Adrenal gland (tissue), 12 donors: ENCODE results near the gene GOLGA6D. TPM values are rescaled to one million over a fixed set of nuclear protein-coding genes. Genes with fewer than 3 reads are reported as not detected.
A peak's percentile ranks its signal among the peaks of the same experiment; 100 is the strongest.
"Not testable (repeated sequence)": the region's sequence is repeated elsewhere in the genome, so short reads cannot be mapped to it uniquely, and the experiment has no call there.

ENCODE experiments used
- DNase-seq, 7 donors: peaks; one replicate each; pipeline ENCODE4 v3.0.0-alpha.2; 2019 to 2020
- H3K27ac ChIP-seq, 5 donors: fragments of 200-600 bp; sonication (generic) in 4 of 5; 1 replicate in 3 of 5; 2 replicates in 2 of 5; pipeline versions ENCODE4 v1.5.1 to v1.8.0; 2016 to 2020; ENCODE audit warnings: mild to moderate bottlenecking in 1 of 5
- H3K27me3 ChIP-seq: fragments of 200-600 bp; 2 replicates; pipeline ENCODE4 v1.8.0; 2021
- H3K36me3 ChIP-seq, 2 donors: fragments of 200-600 bp; replicated peaks in 1 of 2; 1 replicate in 1 of 2; 2 replicates in 1 of 2; pipeline versions ENCODE4 v1.5.1 to v1.8.0; 2018 to 2022
- H3K4me1 ChIP-seq, 2 donors: fragments of 200-600 bp; replicated peaks in 1 of 2; 1 replicate in 1 of 2; 2 replicates in 1 of 2; pipeline versions ENCODE4 v1.5.1 to v1.8.0; 2018 to 2021
- H3K4me3 ChIP-seq, 4 donors: fragments of 200-600 bp; sonication (generic) in 3 of 4; one replicate each; pipeline ENCODE4 v1.5.1; 2016 to 2018
- H3K9me3 ChIP-seq, 3 donors: fragments of 200-600 bp; sonication (generic) in 1 of 3; replicated peaks in 1 of 3; 1 replicate in 2 of 3; 2 replicates in 1 of 3; pipeline versions ENCODE4 v1.5.1 to v1.8.0; 2016 to 2021
- CTCF ChIP-seq, 6 experiments: fragments of 450-650 bp in 4 of 6; fragments of 200-600 bp in 2 of 6; sonication (generic) in 1 of 6; IDR thresholded peaks; 1 replicate in 5 of 6; 2 replicates in 1 of 6; pipeline versions ENCODE4 v1.5.1 to v1.8.0; 2016 to 2021; ENCODE audit warnings: antibody characterized with exemption in 6 of 6, mild to moderate bottlenecking in 2 of 6, moderate library complexity in 1 of 6
- POLR2A ChIP-seq, 2 donors: fragments of 450-650 bp; IDR thresholded peaks; one replicate each; pipeline ENCODE4 v1.6.1; 2017; ENCODE audit warnings: antibody characterized with exemption in 2 of 2, mild to moderate bottlenecking in 2 of 2, moderate library complexity in 1 of 2
- WGBS, 4 donors: extraction: QIAGEN DNeasy Blood & Tissue Kit in 2 of 4; methylation state at CpG; one replicate each; pipeline versions ENCODE4 v1.1.5 to v1.1.7; 2013 to 2017; 5-methylcytosine and 5-hydroxymethylcytosine counted together
- intact Hi-C, 2 donors: fragments of 100-400 bp; cut with DNase I; formaldehyde crosslinking; loops; one replicate each; pipeline versions ENCODE4 v1.14.1 to v1.15.0; 2022 to 2023
- polyA plus RNA-seq, 3 donors: library from polyadenylated mRNA; stranded (reverse); fragments of 200-250 nt in 2 of 3; fragments of 350-450 nt in 1 of 3; fragmentation: Illumina TruSeq in 1 of 3; extraction: RNeasy Lipid Tissue Mini Kit (QIAGEN cat#74804) in 1 of 3; gene quantifications; one replicate each; pipeline ENCODE4 v1.2.3, GENCODE V29; 2013 to 2014
- total RNA-seq, 9 donors: library from RNA; depleted of rRNA in 4 of 9; stranded (reverse); fragments of >200 nt in 4 of 9; fragments of 120-200 nt in 1 of 9; fragmentation: NEBNext Ultra II Directional in 1 of 9; extraction: Animal tissue kit (Norgen Biotek cat#: 25700) in 1 of 9; gene quantifications; one replicate each; pipeline versions ENCODE4 v1.1.0 to v1.2.4, GENCODE V29; 2013 to 2023
- donor health status: healthy with polysubstance abuse.
- donor health status: Bipolar disorder and iron deficiency.
- donor health status: DM: yes; HTN: yes; CAD: no.
- donor health status: DM: no; HTN: no; CAD: no.
- donor health status: DM: no; HTN: no; CAD: no.
- donor health status: DM: yes; HTN: yes; CAD: no.

Gene GOLGA6D
- total and polyA plus RNA-seq, 12 donors, result 0.08 to 0.22 (median 0.15) TPM; not detected in 9

GRCh38 chr15:75309711-75310110, 27.1 kb downstream of the GOLGA6D start:
- intact Hi-C loops, result loop anchor here in 1 of 2 donors (10.0 kb wide), 1 partner anchor 285 kb away; the partner anchor contains the start of gene PPCDC
- no peaks in the 10 kb centered on the region for H3K9me3 ChIP-seq
- H3K4me3 ChIP-seq, result no peak overlapping the region
- DNase-seq, result no peak
- no peak overlapping the region for H3K27ac ChIP-seq
- H3K36me3 ChIP-seq, result no peaks in the 10 kb centered on the region
- no peak for TF ChIP-seq POLR2A (IDR thresholded peaks at IDR 0.05)
- no peaks in the 10 kb centered on the region for H3K27me3 ChIP-seq
- H3K4me1 ChIP-seq, result no peaks in the 10 kb centered on the region

- H3K27me3 ChIP-seq, H3K36me3 ChIP-seq, intact Hi-C loops, H3K4me3 ChIP-seq, H3K9me3 ChIP-seq, H3K4me1 ChIP-seq, DNase-seq, H3K27ac ChIP-seq: not testable (repeated sequence)
- 96 to 100% (median 99%) methylated on average over 1 of the region's 1 CpG for WGBS, 4 donors
Observed at GRCh38 chr15:75312548-75312947, 29.9 kb downstream of the GOLGA6D start.

DNA sequence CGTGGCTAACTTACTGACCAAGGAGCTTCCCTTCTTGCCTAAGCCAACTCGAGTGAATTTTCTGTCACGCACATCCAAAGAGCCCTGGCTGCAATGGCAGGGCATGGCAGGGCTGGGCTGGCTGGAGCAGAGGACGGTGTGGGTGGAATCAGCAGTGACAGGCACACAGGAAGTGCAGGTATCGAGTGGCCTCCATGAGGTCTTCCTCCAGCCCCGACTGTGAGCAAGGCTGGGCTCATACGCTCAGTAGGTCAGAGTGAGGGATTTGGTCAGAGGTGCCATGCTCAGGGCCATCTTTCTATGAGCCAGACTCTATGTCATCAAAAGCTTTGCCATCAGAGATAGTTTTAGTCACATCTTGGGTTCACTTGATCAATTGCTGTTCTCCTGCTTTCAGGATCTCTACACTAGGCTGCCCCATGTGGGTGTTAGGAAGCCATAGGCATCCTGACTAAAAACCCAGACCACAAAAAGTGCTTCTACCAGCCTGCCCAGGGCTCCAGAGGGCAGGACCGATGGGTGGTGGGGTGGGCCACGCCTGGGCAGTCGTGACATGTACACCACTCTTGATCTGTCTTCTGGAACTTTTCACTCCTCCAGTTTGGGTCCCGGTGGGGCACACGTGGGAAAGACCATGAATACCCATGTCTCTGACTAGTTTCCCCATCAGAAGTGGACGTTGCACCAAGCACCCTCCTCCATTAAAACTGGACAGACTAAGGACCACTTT, 30.6 kb downstream of the GOLGA6D start:
- no peaks in the 10 kb centered on the region for H3K4me1 ChIP-seq
- intact Hi-C loops, result no loop called here
- WGBS, 4 donors, result 88 to 98% (median 92%) methylated on average over 10 to 13 of the region's 13 CpGs

GRCh38 chr15:75314552-75315290, 32.1 kb downstream of the GOLGA6D start:
- no peak overlapping the region for H3K4me3 ChIP-seq
- H3K27ac ChIP-seq, result peak overlapping the region in 3 of 5 donors; percentile 19 to 49 (median 44)
- H3K27me3 ChIP-seq, result no peaks in the 10 kb centered on the region
- H3K9me3 ChIP-seq, result no peaks in the 10 kb centered on the region
- intact Hi-C loops, result no loop called here
- TF ChIP-seq POLR2A (IDR thresholded peaks at IDR 0.05) (no peak), CTCF (IDR thresholded peaks at IDR 0.05) (no peak)
- no peaks in the 10 kb centered on the region for H3K4me1 ChIP-seq
- WGBS, 4 donors, result 42 to 71% (median 56%) methylated on average over 5 of the region's 5 CpGs
- peak; percentile 57 to 89 (median 84) for DNase-seq
- no peaks in the 10 kb centered on the region for H3K36me3 ChIP-seq

More for the DNA sequence above, 30.6 kb downstream of the GOLGA6D start:
- Histone ChIP-seq H3K9me3 (no peaks in the 10 kb centered on the region), H3K27me3 (no peaks in the 10 kb centered on the region), H3K27ac (no peak overlapping the region), H3K4me3 (no peak overlapping the region), H3K36me3 (no peaks in the 10 kb centered on the region)
- TF ChIP-seq CTCF (IDR thresholded peaks at IDR 0.05) (no peak), POLR2A (IDR thresholded peaks at IDR 0.05) (no peak)
- no peak for DNase-seq

DNA sequence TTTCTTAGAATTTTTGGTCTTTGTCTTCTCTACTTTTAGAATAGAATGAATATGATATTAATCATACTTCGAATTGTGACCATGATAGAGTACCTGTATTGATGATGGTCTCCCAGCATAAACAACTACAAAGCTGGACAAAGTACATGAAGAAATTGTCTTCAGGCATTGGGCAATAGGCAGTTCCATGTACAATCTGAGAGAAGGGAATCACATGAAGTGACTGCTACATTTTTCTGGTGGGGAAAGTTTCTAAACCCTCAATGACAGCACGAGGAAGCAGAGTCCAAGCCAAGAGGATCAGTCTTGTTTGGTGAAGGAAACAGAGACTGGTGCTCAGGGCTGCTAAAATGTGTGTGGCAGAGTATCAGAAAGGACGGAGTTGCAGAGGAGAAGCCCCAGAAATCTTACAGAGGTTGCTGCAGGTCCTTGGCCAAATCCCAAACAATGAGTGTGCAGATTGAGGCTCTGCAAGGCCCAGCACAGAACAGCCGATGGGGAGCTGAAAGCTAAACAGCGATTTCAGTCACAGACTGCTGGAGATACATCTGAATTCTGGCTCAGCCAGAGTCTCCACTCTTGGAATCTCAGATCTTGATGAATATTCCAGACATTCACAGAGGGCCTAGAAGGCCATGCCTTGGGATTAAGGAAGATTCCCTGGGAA, 36.7 kb downstream of the GOLGA6D start:
- H3K9me3 ChIP-seq, H3K36me3 ChIP-seq, H3K4me1 ChIP-seq, intact Hi-C loops, H3K4me3 ChIP-seq, H3K27me3 ChIP-seq: not testable (repeated sequence)
- peak in 4 of 7 donors; percentile 44 to 54 (median 50) for DNase-seq
- 65 to 79% (median 67%) methylated on average over 5 of the region's 5 CpGs for WGBS, 4 donors
- H3K27ac ChIP-seq, result peak overlapping the region in 1 of 5 donors; percentile 21
